GM12864 (cell line): Measurements from ENCODE around the gene FOXA2.

Source experiments
- DNase-seq: peaks from one replicate; pipeline ENCODE4 v3.0.0-alpha.2; 2011; ENCODE audit warnings: low read depth
- H3K4me3 ChIP-seq: 2 replicates; pipeline ENCODE4 v1.5.1; 2011; ENCODE audit warnings: mild to moderate bottlenecking, low read depth, low read length, control low read depth
- TF ChIP-seq, protein P1 (sequence below): IDR thresholded peaks from 2 replicates; pipeline ENCODE4 v1.5.1; 2011; ENCODE audit warnings: low read depth, mild to moderate bottlenecking, moderate library complexity, low read length, control low read depth, inconsistent platforms; ENCODE audit errors: missing control alignments

The FOXA2 gene

DNA sequence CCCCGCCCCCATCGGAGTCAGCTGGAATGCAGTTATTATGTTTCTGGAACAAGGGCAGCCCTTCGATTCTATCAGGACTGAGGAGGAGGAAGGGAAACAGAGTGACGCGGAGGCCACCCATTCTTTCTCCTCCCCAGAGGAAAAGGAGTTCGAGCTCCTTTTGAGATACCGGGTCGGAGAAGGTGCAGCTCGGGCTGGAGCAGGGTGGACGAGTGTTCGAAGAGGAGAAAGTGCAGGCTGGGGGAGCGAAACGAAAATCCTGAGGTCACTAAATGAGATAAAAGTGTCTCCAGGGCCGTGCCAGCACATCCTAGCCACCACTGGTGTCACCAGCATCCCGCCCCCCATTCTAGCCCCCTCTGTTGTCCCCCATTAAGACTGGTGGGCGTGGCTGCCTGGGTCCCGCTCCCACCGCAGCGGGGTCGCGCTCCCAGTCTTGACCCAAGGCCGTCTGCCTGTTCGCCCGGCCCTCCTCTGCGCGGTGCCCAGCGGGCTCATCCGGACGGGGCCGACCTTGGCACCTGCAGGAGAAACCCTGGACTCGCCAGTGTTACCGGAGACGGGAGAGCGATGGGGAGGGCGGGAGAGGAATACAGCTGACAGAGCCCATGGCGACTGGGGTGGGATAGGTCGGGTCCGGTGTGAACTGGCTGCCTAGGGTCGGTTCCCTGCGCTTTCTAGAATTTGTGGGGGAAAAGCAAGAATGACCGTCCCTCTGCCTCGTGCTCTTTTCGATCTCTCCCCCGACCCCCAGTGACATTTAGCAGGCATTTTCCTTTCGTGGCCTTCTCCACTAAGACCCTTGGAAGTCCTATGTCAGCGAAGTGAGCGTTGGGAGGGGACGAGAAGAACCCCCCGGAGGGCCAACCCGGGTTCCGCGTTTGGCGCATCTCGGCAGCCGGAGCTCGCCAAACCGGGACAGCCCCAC lies 16.2 kb downstream of the FOXA2 start:
- no peak for DNase-seq
- no peak overlapping the region for H3K4me3 ChIP-seq
- TF ChIP-seq, protein P1, sequence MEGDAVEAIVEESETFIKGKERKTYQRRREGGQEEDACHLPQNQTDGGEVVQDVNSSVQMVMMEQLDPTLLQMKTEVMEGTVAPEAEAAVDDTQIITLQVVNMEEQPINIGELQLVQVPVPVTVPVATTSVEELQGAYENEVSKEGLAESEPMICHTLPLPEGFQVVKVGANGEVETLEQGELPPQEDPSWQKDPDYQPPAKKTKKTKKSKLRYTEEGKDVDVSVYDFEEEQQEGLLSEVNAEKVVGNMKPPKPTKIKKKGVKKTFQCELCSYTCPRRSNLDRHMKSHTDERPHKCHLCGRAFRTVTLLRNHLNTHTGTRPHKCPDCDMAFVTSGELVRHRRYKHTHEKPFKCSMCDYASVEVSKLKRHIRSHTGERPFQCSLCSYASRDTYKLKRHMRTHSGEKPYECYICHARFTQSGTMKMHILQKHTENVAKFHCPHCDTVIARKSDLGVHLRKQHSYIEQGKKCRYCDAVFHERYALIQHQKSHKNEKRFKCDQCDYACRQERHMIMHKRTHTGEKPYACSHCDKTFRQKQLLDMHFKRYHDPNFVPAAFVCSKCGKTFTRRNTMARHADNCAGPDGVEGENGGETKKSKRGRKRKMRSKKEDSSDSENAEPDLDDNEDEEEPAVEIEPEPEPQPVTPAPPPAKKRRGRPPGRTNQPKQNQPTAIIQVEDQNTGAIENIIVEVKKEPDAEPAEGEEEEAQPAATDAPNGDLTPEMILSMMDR = no peak

DNA sequence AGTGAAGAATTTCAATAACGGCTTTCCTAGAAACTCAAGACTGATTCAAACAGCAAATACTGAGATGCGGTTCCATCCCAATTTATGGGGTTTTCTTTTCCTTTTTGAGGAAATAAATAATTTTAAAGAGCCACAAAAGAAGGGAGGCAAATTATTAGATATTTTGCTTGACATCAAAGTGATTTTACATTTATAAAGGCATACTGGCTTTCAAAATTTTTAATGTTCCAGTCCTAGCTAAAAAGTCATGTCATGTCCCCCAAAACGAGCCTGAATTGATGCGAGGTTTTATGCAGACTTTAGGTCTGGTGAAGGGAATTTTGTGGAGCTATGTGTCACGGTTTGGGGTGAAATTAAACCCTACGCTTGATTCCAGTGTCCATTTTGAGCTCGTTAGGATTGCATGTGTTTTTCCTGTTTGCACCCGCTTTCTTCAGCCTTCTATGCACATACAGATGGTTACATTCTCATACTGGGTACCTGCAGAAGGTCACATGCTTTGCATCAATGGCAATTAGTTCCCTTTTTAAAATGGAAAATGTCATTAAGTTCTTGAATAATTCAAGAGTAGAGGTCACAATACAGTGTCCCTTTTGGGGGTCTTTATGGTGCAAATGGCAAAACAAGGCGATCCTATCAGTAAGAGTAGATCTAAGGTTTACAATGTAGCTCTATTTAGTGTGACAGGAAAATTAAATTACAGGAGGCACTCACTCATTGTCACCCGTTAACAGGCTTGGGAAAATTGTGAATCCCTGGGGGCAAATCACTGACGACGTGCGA lies 17.3 kb downstream of the FOXA2 start:
- H3K4me3 ChIP-seq = no peak overlapping the region
- no peak for DNase-seq
- TF ChIP-seq, protein P1 = no peak

DNA sequence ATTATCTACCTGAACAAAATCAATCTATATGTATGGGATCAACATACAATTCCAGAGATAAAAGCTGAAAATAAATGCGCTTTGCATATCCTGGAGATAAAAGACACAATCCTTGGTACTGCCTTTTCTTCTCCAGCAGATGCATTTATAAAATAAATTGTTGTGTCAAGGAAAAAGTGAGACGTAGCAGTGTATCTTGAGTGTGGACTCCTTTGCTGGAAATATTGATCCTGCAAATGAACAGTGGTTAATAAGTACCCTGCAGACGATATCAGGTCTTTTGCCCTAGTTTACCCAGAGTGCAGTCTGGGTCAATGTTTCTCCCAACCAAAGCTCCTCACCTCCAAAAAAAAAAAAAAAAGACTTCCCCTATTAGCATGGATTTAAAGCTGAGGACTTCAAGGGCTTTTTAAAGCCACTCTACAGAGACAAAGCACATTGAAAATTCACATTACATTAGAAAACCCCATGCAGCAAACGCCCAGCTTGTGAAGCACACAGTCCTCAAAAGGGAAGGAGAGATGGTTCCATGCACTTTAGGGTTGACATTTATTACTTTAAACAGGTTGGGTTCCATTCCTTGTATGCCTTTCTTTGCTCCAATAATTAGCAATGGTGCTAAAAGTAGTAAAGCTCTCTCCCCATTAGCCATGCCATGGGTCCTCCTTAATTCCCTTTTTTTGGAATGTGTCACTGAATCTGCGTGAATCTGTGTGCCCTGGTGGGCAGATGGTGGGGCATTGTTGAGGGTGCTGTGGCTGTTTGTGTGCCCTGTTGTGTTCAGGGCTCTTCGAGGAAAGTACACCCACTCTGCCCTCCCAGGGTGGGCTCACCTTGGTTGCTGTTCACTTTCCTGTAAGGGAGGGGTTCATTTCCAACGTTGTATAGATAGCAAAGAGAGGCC lies 21.1 kb downstream of the FOXA2 start:
- TF ChIP-seq, protein P1 = no peak
- no peak overlapping the region for H3K4me3 ChIP-seq
- no peak for DNase-seq

DNA sequence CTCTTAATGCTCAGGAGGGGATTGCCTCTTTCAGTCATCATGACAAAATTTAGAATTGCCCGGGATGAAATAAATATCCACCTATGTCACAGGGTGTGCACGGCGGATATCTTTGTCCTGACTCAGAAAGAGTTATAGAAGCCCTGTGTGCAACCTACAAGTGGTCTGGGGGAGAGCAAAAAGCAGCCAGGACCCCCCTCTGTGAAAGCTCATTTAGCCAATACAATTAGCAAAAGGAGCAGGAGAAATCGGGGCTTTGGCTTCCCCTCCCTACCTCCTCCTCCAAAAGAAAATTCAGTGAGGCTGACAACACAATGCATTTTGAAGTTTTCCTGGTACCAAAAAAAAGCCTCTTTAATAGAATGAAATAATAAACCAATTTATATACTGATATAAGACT lies 21.8 kb downstream of the FOXA2 start:
- no peak for DNase-seq
- TF ChIP-seq, protein P1 = no peak
- no peak overlapping the region for H3K4me3 ChIP-seq

DNA sequence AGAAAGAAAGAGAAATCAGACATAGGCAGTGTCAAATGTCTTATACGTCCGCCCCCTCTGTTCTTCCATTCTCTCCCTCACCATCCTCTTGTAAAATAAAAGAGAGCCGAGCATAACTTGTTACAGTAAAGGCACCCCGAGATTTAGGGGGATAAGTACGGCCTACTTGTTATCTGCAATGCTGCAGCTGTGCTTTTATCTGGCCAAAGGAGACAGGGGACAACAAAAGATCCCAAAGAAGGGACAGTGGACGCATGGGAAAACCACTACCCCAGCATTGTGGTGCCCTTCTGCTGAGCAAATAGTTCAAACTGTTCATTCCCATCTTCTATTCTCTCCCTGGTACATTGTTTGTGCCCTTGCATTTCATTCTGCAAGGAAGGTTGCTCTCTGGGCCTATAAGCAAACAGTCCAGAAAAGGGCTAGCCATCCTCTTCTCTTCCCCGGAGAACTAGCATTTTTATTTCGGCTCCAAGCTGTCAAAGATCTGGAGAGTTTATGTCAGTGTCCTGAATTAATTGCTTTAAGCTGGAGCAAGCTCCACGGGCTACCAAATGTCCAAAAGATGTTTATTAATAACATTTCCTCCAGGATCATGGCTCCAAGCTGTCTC lies 22.3 kb downstream of the FOXA2 start:
- TF ChIP-seq, protein P1 = no peak
- H3K4me3 ChIP-seq = no peak overlapping the region
- no peak for DNase-seq

DNA sequence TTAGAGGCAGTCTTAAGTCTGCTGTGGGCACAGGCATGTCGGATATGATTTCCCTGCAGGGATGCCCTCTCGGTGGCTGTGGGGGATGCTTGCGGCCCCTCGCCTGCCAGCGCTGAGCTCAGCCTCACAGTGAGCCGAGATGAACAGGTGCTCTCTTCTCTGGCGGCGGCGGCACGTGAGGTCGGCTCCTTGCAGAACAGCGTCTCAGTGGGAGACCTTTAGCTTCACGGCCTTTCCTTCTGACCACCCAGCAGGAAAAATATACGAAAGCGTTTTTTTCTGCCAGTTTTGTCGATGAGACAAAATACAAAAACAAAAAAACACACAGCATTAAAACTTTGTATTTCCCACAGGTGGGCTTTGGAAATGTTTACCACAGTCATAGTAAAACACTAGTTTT lies 23.6 kb downstream of the FOXA2 start:
- TF ChIP-seq, protein P1 = no peak
- no peak overlapping the region for H3K4me3 ChIP-seq
- no peak for DNase-seq
